A549 treated with DMSO at 1 μM for 4 hours (cell line): ENCODE measurements around the gene MYH11. TPM values are rescaled to one million over a fixed set of nuclear protein-coding genes. Genes with fewer than 3 reads are reported as not detected.

Experiments
- total RNA-seq: library from RNA; stranded (reverse); fragments of 200-300 nt; extraction: Qiagen RNA extraction; gene quantifications from 5 replicates; pipeline ENCODE4 v1.2.3, GENCODE V29; 2022; ENCODE audit warnings: low read depth

The MYH11 gene
- 0.02 to 0.22 TPM (median 0.03 TPM) in 4 of 5 replicates, not detected in the other for total RNA-seq

GRCh38 chr16:15856901-15857698, at the start of gene MYH11:
MYH11 (minus strand) TSS chr16:15857028; CDS start chr16:15838252, 18,776 bp downstream.

GRCh38 chr16:15888072-15888976, 31.5 kb upstream of the MYH11 start, which contains the start of gene CEP20:
CEP20 (minus strand) TSS chr16:15888603; CDS start chr16:15888585, 18 bp downstream.

Other genes with a start within 250 kb of the MYH11 start
- 8.8 to 14.9 TPM (median 13.2 TPM) in 5 replicates for gene MARF1, start 213.9 kb downstream of the MYH11 start, total RNA-seq
- gene NDE1, start 206.8 kb downstream of the MYH11 start, total RNA-seq = 37.4 to 48.1 TPM (median 44.5 TPM) in 5 replicates
- 44.2 to 52.9 TPM (median 44.6 TPM) in 5 replicates for gene CEP20, start 31.6 kb upstream of the MYH11 start, total RNA-seq
- gene ABCC1, start 92.6 kb upstream of the MYH11 start, total RNA-seq = 110 to 129 TPM (median 118 TPM) in 5 replicates